NCI-H1417 (cell line): ENCODE data around the gene CDHR5.

ENCODE experiments used
- DNase-seq, 3 experiments: peaks; one replicate each; lab custom pipeline; 2025; lab: John Stamatoyannopoulos, UW

The CDHR5 gene

DNA sequence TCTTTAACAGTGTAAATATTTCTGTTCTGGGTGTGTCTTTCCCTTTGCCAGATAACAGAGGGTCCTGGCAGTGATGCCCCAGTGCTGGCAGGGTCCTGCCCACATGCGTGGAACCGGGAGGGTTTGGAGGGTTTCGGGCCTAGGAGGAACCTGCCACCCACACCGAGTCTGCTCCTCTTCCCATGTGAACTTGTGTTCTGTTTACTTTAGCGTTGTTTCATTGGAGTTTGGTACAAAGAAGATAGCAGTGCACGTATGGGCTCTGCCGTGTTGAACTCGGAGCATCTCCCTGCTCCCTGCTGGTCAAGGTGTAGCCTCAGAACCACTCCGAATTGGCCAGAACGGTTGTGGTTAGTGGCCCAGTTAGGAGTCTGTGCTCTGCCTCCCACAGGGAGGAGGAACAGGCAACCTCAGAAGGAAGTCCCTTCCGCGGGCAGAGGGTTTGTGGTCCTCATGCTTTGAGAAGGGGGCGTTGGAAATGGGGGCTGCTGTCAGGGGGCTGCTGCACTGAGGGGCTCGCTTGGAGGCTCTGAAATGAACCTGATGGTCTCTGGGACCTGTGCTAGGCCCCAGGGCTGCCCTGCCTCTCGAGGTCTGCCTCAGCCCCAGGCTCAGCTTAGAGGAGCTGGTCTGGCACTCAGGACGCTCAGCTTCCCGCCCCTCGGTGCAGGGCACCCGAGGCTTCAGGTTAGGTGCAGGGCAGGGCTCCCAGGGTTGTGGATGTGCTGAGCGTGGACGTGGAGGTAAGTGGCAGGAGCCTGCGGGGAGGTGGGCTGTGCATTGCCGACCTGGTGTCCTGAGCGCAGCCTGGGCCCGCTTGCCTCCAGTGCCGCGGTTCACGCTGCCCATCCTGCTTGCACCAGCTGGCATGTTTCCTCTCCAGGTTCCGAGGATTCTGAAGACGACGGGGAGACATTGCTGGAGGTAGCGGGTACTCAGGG lies 38.1 kb downstream of the CDHR5 start:
- DNase-seq: no peak

DNA sequence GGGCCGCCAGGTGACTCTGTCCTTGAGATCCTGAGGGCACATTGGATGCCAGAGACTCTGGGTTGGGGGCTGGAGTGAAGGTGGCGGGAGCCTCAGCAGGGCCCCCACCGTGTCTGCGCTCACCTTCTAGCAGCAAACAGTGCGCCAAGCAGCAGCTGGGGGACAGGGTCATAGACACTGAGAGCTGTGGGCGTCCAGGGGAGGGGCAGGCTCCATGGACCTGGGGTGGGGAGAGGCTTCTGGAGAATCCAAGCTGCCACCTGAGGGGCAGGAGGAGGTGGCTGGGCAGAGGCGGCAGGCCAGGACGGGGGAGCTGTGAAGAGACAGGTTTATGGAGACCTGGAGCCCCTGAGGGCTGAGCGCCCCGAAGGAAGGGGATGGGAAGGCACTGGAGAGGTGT lies 40.5 kb downstream of the CDHR5 start:
- DNase-seq: no peak

DNA sequence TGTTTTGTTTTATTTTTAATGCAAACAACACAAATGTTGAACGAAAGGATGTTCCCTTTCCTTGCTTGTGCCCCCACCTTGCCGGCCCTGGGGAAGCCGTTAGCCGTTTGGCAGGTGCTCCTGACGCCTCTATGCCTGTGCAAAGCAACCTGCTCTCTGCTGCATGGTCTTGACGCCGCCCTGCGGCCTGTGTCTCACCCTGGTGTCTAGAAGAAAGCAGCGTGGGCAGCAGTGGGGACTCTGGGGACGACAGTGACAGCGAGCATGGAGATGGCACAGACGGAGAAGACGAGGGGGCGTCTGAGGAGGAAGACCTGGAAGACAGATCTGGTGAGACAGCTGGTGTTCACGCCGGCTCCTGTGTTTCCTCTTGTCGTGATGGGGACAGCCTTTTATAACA lies 43.0 kb downstream of the CDHR5 start:
- DNase-seq: no peak

DNA sequence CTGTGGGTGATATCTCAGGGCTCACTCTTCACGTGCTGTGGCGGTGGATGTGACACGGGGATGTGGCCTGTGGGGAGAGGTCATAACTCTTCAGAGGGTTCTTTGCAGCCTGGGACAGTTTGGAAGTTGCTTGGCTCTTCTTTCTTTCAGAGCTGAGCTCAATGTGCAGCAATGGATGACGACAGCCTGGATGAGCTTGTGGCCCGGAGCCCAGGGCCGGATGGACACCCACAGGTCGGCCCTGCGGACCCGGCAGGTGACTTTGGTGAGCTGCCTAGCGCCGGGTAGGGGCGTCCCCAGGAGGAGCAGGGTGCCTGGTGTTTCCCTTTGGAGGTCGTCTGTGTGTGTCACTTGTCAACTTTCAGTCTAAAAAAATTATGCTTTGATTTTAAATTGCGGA lies 43.4 kb downstream of the CDHR5 start:
- no peak for DNase-seq

DNA sequence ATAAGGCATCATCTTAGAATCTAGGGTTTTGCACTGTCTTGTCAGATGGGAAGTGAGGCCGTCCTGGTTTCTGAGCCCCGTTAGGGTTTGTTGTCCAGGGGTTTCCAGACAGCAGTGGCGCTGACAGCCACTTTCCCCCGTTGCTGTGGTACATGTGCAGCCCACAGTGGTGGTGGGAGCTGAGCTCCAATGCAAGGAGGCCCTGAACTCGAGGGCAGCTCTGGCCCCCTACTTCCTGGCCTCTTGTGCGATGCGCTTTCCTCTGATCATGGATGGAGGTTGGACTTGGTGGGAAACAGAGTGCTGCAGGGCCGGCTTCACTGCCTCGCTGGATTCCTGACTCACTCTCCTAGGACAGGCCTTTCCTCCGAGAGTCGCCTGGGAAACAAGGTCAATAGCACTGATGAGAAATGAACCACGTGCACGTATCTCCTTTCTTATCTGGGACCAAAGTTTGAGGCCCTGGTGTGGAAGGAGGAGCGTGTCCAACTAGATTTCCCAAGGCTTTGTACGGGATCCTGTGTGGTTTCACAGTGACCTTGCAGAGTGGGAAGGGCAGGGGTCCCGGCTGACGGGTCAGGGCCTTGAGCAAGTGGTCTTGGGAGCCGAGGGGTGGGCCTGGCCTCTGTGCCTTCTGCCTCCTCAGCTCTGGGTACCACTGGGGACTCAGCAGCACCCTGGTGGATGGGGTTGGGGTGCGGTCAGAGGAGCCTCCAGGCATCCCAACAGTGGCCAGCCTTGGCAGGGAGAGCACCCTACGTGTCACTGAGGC lies 44.7 kb downstream of the CDHR5 start:
- no peak for DNase-seq

DNA sequence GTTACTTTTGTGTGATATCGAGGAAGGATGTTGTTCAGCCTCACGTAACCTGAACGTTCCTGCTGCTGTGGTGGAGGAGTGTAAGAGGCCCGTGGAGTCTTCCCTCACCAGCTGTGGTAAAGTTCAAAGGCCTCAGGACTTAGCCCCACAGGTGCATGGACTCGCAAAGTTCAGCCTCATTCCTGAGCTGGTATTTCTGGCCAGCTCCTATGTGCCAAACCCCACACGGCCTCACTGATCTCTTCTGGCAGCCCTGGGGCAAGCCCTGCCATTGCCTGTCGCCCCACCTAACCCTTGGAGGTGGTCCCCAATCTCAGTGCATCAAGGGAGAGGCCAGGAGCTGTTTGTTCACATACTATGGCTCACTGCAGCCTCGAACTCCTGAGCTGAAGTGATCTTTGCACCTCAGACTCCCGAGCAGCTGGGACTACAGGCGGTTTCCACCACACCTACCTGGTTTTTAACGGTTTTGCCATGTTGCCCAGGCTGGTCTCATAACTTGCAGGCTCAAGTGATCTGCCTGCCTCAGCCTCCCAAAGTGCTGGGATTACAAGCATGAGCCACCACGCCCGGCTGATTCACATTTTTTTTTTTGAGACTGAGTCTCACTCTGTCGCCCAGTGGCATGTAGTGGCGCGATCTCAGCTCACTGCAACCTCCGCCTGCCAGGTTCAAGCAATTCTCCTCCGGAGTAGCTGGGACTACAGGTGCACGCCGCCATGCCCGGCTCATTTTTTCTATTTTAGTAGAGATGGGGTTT lies 46.3 kb downstream of the CDHR5 start:
- DNase-seq: no peak

DNA sequence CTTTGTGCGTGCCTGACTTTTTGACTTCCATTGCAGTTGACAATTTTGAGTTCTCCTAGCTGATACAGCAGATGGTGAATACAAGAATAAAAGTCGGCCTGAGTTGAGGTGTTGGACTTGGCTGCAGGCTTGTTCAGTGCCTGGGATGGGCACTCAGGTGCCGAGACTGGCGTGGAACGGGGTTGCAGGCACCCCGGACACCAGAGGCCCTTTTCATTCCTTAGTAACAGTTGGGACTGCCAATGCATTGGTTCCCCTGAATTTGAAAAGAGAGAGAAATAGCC lies 47.2 kb downstream of the CDHR5 start:
- DNase-seq: no peak

DNA sequence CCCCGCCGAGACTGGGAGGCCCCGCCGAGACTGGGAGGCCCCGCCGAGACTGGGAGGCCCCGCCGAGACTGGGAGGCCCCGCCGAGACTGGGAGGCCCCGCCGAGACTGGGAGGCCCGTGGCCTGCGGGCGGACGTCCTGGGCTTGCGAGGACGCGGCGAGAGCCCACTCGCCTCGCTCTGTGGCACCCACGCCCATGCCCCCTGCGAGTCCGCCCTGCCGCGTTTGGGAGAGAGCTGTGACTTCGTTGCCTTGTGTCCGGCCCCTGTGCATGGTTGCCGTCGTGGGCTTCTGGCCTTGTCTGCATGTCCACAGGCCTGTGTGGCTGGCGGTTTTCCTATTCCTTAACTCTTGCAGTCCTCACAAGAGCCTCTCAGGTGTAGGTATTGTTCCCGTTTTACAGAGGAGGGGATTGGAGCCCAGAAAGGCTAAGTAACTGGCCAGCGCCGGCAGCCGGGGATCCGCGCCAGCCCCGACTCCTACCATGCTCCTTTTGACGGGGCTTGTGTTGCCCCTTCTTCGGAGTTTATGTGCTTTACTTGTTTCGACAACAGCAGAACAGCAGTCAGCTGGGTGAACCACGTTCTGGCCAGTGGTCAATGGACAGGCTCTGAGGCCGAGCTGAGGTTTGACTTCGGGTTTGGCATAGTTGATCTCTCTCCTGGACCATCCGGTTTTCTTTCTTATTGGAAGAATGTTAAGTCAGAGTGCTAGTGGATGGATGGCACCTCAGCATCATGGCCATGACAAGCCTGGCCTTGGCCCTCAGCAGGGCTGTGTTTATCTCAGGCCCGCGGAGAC lies 47.7 kb downstream of the CDHR5 start:
- no peak for DNase-seq

DNA sequence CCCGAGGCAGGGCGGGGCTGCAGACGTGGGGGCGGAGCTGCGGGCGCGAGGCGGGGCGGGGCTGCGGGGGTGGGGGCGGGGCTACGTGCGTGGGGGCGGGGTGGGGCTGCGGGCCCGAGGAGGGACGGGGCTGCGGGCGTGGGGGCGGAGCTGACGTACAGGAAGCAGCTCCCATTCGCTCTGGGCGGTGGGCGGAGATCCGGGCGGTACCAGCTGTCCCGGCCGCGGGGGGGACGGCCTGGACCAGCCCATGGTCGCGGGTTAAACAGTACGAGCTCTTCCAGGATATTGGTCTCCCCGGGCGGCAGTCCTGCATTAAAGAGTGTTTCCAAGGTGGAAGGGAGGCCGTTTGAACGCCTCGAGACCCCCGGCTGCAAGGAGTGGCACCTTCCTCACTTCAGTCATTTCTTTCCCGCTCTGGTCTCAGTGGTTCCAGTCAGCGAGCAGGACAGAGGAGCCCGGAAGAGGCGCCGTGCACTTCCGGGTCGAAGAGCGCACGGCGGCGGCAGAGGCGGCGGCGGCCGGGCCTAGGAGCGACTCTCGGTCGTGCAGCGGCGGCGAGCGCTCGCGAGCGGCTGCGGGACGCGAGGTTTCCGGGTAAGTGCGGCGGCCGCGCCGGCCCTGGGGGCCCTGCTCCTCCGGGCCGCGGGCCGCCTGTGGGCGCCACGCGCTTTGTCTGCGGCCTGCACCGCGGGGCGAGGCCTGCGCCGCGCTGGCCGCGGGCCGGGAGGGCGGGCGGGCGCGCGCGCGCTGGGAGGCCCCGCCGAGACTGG lies 48.6 kb downstream of the CDHR5 start, which contains the start of gene PHRF1:
Gene PHRF1, plus strand, starts transcription at position 475 of the 773 bp plus-strand sequence. CDS start 5,043 bp downstream, outside the sequence.
- DNase-seq: peak; percentile 94 to 98 (median 97)

DNA sequence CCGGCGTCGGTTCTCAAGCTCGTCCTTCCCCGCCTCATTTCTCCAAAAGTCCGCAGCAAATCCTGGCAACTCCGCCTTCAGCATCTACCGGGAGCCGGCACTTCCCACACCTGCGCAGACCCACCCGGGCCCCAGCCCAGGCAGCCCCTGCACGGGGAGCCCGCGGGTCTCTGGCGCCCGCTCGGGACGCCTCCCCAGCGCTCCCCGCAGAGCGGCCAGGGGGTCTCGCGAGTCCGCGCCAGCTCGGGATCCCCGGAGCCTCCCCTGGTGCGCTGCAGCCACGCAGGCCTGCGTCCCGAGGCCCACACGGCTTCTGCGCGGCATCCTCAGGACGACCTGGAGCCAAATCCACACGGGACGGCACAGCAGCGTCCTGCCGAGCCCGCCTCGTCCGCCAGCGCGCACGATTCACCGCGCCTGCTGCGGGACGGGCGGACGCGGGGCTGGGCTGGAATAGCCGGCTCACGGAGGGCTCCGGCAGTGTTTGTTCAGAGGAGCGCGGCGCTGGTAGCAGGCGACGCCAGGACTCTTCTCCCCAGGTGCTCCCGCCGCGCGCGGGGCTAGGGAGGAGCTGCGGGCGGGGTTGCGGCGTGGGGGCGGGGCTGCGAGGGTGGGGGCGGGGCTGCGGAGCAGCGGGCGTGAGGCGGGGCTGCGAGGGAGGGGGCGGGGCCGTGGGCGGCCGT lies 49.3 kb downstream of the CDHR5 start:
- peak; percentile 78 to 89 (median 87) for DNase-seq

DNA sequence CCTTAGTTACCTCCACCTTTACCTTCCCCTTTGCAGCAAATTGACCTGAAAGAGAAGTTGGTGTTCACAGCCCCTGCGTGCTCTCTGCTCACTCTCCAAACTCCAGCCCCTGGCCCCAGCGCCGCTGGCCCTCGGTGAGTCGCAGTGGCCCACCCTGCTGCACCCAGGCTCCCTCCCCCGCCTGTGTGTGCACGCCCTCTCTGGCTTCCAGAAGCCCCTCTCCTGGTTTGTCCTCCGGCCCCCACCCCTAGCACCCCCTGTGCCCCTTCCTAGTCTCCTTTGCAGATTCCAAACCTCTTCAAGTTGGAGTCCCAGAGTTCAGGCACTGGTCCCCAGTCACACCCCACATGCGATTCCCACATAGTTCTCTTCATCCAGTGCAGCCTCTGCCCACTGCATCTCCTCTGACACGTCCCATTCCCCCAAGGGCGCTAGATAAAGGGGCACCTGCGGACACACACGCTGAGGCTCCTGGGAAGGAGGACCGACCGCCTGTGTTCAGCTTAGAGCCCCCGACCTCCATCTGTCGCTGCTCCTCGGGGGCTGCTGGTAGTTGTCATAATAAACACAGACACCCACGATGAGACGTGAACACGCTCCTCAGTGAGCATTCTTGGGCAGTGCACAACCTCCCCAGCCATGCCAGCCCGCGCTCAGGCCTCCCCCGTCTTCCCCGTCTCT lies 50.0 kb downstream of the CDHR5 start:
- DNase-seq: peak in 2 of 3 experiments; percentile 61 to 66

DNA sequence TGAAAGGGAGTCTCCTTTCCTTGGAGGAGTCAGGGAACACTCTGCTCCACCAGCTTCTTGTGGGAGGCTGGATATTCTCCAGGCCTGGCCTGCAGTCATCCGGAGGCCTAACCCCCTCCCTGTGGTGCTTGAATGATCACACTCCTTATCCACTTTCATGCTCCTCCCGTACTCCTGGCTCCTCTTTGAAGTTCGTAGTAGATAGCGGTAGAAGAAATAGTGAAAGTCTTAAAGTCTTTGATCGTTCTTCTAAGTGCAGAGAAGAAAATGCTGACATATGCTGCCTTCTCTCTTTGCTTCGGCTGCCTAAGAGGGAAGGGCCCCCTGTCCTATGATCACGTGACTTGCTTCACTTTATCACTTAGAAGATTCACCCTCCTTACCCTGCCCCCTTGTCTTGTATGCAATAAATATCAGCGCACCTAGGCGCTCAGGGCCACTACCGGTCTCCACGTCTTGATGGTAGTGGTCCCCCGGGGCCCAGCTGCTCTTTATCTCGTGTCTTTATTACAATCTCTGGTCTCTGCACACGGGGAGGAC lies 50.7 kb downstream of the CDHR5 start:
- peak in 1 of 3 experiments; percentile 60 for DNase-seq

DNA sequence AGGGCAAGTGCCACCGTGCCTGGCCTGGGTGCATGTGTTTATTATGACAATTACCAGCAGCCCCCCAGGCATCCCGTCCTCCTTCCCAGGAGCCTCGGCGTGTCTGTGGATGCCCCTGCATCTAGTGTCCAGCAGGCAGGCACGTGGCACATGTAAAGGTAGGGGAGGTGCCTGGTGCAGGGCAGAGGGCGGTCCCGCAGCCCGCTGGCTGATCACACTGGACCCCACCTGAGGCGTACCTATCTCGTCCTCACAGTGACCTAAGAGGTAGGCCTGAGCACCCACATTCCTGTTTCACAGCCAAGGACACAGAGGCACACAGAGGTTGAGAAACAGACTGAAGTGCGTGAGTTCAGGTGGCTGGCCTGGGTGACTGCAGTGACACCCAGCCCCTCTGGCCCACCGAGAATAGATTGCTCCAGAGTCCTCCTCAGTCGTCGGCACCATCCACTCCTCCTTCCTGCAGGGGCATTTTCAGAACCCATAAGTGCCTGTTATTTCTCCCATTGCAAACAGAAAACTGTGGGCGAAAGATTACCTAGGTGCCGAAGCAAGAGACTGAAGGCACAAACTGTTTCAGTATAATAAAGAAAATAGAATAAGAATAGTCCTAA lies 51.5 kb downstream of the CDHR5 start:
- DNase-seq: no peak

DNA sequence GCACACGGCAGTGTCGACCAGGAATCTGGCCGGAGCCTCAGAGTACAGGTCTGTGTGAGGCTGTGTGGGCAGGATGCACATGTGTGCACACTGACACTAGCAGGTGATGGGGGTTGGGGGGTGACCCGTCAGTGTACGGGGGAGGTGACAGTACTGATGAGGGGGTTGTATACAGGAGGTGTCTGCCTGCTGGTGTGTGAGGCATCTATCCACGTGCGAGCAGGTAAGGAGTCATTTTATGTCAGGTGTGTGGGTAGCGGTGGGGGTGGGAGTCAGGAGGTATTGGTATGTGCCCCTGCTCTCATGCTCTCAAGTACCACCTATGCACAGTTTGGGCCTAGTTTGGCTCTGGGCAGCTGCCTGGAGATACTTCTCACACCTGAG lies 53.0 kb downstream of the CDHR5 start:
- DNase-seq: no peak

DNA sequence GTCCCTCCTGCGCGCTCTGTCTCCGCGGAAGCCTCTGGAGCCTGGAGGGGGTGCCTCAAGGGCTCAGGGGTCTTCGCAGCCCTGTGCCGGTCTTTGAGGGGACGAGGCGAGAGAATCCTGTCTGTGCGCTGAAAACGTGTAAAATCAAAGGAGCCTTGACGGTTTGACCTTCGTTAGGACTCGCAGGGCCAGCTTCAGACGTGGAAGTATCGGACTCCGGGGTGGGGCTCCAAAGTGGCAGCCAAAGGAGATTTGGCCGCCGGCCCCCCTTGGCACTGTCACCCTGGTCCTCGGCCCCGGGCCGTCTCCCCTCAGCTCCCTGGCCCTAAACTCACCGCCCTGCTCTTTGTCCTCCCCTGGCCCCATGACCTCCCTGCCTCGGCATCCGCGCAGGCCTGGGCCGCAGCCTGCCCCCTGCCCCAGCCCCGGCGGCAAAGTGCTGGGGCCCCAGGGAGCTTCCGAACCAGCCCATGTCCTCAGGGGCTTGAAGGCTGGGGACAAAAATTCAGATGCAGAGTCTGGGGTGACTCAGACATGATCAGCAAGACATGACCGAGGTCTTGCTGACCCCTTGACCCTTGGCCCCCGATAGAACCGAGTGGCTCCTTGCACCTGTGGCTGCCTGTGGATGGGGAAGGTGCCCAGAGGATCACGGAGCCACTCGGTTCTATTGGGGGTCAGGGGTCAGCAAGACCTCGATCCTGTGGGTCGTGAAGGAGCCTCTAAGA lies 55.4 kb downstream of the CDHR5 start:
- DNase-seq: no peak

DNA sequence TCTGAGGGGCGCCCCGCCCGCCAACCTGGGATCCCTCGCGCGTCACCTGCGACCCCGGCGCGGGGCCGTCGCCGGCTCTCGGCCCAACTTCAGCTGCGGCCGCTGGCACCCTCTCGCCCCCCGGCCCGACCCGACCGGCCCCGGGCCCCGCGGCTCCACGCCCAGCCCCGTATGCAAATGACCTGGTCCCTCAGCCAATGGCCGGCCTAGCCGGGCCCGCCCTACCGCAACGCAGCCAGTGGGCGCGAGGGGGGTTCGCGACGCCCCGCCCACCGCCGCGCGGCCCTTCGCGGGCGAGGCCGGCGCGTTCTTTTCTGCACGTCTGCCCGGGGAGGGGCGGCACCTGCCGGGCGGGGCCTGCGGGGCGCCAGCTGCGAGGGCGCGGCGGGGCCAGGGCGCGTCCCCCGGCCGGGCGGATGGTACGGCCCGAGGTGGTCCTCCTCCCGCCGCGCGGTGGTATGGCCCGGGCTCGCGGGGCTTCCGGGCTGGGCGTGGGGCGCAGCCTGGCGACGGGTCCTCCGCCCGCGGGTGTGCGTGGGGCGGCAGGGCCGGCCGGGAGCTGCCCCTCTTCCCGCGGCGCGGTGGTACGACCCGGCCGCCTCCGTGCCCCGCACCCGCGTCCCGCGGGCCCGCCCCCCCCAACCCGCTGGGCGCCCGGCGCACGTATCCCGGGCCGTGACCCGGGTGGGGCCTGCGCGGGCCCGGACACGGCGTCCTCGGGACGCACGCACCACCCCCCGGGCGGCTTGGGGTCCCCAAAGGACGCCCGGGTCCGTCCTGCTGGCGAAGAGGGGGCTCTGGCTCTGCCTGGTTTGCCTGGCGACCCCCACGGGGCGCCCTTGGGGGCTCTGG lies 56.2 kb downstream of the CDHR5 start:
- peak; percentile 95 to 98 (median 96) for DNase-seq

DNA sequence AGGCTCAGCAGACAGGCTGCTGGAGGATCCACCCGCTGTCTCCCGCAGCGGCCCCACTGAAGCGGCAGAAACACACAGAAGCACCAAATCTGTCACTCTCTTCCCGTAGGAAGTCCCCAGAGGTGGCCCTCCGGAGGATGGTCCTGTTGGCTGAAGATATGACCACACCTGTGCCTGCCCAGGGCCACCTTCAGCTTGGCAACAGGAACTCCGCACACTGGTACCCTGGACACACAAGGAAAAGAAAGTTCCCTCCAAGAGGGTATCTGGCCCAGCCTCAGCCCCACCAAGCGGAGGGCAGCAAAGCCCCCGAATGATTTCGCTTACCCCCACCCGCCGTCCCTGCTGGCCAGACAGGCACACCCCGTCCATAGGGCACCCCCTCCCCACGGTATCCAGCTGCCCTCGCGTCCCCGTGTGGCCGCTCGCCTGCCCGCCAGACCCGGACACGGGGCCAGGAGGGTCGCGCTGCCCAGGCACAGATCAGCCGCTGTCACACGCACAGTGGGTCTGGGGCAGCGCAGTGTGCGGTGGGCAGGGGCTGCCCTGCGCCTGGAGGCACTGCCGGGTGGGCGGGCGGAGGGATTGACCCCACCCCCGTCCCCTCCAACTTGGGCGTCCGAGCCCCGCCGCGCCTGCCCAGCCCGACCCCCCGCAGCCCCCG lies 57.0 kb downstream of the CDHR5 start:
- peak in 1 of 3 experiments; percentile 49 for DNase-seq
